GM21447 (cell line): ENCODE results near the gene SLC4A1.
"Not testable (repeated sequence)": the region's sequence is repeated elsewhere in the genome, so short reads cannot be mapped to it uniquely, and the experiment has no call there.

Experiments used
- ATAC-seq: cut with Tn5 transposase; IDR thresholded peaks from one replicate; pipeline ENCODE4 v1.9.1; 2021; ENCODE audit not compliant: unreplicated experiment

Gene SLC4A1

DNA sequence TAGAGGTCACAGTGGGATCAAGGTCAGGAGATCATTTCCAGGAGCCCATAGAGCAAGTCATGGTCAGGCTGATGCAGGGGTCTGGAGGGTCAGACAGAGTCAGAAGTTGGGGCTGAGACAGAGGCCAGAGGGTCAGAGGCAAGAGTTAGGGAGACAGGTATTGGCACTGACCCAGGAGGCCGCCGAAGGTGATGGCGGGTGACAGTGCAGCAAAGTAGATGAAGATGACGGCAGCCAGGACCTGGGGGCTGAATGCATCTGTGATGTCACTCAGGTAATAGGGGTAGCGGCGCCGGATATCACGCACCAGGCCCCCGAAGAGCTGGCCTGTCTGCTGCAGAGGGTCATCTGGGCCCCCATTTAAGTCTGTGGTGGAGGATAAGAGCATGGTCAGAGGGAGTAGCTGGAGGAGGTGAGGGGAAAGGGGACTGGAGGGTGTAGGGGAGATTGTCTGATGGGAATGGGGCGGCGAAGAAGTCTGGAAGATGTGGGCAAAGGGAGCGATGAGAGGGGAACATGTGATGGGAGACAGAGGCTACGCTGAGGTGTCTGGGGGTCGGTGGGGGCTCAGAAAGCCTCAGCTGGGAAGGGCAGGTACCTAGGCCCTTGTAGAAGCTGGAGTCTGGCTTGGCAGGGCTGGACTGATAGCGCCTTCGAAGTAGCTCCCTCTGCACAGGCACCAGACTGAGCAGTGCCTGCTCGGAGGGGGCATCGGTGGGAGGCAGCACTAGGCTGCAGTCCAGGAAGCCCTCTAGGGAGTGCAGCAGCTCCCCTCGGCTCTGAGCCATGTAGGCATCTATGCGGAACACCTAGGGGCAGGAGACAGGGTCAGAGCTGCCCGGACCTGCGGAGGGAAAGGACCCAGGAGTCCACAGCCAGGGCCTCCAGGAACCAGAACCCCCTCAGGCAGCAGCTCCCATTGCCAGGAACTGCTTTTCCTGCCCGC lies 9.8 kb downstream of the SLC4A1 start:
- ATAC-seq = no peak

DNA sequence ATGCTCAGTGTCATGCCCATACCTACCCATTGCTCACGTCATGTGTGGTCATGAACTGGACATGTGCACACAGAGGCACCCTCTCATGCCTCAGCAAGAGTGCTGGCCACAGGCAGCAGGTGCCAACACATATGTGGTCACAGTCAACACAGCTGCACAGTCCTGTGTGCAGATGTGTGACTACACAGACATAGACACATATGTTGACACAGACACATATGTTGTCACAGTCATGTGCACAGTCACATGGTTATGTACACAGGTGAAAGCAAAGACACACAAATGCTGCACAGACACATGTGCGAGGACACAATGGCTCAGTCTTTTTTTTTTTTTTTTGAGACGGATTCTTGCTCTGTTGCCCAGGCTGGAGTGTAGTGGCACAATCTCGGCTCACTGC lies 11.3 kb downstream of the SLC4A1 start:
- no peak for ATAC-seq

DNA sequence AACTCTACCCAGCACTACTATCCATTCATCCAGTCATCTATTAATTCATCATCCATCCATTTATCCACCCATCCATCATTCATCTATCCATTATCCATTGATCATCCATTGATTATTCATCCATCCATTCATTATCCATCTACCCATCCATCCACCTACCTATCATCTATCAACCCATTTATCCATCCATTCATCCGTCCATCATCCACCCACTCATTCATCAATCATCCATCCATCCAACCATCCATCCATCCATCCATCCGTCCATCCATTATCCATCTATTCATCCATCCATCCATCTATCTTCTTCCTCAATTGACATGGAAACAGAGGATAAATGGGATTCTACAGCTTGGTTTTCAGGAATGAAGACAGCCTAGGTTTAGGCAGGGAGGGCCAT lies 12.0 kb downstream of the SLC4A1 start:
- ATAC-seq = no peak

DNA sequence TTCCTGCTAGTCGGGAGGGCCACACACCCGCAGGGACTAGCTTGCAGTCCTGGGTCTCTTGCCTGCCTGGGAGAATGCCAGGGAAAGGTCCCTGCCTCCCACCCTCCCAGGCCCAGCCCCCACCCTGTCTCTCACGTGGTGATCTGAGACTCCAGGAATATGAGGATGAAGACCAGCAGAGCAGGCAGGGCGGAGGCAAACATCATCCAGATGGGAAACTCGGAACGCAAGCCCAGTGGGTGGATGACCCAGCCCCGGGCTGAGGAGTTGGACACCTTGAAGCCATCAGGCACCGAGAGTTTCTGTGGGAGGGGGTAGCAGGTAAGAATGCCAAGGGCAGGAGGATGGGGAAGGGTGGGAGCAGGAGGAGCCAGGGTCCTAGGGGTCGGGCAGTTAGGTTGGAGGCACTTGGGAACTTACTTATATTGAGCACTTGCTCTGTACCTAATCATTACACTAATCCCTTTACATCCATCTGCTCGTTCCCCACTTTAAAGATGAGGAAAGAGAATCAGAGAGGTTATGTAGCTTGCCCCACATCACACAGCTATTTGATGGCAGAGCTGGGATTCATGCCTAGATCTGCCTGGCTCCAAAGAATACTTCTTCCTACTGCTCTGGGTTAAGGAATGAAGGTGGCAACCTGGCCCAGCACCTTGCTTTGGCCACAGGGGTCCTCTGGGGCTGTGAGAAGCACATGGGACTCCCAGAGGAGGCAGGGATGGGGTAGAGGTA lies 13.4 kb downstream of the SLC4A1 start:
- no peak for ATAC-seq

DNA sequence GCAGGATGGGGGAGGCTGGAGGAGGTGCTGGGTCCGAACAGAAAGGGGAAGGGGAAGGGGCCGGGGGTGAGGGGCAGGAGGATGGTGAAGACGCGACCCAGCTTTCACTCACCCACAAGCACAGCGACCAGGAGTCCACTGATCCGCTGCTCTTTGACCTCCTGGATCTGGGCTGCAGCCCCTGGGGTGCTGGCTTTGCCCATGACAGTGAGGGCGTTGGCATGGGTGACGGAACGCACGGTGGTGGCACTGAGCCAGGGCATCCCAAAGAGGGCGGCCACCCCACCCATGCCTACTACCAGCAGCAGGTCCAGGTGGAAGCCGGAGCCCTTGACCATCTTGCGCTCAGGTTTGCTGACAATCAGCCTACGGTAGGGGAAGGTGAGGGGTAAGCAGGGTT lies 14.9 kb downstream of the SLC4A1 start:
- ATAC-seq = no peak

DNA sequence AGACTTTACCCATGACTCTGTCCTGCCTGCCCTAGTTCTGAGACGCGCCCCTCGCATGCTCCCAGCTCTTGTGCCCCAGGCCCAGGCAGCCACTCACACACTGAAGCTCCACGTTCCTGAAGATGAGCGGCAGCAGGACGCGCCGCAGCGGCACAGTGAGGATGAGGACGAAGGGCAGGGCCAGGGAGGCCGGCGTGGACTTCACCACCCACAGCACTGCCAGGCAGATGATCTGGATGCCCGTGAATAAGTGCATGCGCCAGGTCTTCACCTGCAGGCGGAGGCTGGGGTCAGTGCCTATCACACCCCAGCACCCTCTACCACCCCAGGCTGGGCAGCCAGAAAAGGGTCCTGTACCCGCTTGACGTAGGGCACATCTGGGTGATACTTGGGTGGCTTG lies 16.9 kb downstream of the SLC4A1 start:
- no peak for ATAC-seq

DNA sequence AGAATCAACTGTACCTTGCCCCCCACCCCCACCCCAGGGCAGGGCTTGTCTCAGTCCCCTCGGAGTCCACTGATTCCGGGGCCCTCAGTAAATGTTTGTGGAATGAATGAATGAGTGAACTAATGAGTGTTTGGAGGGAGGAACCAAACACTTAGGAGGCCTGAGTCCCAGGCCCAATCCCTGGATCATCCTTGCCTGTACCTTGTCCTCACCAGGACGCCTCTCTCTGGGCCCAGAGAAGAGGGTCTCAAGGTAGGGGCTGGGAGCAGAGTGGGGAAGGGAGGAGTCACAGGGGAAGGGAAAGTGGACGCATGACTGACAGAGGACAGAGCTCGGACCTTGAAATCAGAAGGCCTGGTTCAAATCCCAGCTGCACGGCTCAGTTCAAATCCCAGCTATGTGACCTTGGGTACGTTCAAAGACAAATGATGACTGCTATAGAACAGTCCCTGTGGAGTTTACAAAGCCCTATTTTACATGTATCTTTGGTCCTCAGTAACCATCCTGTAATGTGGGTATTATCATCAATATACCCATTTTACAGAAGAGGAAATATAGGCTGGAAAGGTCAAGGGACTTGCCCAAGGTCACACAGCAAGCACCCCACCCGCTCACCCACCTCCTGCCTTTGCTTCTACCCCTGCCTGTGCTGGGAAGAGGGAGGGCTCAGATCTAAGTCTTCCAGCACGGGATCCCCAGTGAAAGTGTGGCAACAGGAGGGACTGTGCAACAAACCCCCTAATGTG lies 18.3 kb downstream of the SLC4A1 start:
- ATAC-seq = no peak

DNA sequence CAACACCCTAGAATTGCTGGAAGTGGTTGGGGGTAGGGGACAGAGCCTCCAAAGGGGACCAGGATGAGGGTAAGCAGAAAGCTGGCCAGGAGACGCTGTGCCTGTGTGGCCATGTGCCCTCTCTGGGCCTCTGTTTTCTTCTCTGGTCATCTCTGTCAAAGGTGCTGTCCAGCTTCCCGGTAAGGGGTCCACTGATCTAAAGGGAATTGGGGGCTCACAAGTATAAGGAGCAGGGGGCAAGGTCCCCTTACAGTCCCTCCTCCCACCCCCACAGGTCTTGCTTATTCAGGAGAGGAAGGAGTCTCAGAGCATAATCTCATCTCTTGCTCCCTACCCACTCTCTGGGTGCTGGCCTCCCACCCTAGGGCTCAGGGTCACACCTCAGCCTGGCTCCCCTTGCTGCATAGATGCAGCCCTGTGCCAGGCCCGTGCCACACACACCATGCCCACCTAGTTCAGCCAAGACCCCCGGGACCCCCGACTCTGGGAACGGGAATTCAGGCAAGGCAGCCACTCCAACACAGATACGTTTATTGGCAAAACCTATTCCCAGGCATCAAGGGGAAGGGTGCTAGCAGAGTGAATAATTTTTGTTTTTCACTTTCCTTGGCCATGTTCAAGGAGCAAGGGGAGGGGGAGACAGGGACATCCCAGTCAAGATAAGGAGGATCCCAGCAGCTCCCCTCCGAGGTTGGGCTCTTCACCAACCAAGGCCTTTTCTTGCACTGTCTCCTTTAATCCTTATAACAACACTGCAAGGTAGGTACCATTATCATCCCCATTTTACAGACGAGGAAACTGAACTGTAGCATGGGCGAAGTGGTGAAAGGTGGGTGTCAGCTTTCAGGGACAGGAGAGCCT lies 19.8 kb downstream of the SLC4A1 start:
- ATAC-seq = no peak

DNA sequence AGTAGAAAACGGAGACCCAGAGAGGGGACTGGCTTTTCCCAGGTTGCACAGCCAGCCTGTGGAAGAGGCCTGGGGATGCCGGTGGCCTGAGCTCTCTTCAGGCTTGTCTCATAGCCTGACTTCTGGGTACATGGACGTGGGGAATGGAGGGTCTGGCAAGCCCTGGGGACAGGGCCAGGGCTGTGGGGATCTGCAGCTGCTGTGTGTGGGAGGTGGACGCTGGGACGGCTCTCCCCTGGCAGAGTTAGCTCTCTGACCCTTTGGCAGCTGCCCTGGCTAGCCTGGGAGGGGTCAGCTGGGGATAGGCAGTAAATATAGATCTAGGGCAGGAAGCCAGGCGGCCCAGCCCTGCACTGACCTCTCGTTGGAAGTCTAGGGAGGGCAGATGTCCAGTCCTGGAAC lies 20.5 kb downstream of the SLC4A1 start:
- ATAC-seq = no peak

DNA sequence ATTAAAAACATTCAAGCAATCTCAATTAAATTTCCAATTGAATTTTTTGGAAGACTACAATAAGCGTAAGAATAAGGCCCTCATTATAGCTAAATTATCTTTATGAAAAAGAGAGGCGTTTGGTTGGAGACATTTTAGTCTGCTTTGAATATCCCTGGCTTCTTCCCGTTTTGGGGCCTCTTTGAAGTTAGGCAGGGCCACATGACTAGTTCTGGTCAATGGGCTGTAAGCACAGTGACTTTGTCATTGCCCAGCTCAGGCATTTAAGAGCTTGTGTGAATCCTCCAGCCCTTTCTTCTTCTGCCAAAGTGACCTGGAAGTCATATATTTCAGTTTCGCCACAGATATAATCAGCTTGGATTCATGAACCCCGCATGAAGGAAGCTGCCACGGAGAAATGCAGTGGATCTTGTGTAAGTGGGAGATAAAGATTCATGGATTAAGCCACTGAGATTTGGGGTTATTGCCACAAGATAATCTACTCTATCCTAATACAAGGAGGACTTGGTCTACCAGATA lies 26.8 kb downstream of the SLC4A1 start:
- ATAC-seq = no peak

DNA sequence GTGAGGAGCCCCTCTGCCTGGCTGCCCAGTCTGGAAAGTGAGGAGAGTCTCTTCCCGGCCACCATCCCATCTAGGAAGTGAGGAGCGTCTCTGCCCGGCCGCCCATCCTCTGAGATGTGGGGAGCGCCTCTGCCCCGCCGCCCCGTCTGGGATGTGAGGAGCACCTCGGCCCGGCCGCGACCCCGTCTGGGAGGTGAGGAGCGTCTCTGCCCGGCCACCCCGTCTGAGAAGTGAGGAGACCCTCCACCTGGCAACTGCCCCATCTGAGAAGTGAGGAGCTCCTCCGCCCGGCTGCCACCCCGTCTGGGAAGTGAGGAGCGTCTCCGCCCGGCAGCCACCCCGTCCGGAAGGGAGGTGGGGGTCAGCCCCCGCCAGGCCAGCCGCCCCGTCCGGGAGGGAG lies 30.0 kb downstream of the SLC4A1 start:
- not testable (repeated sequence) for ATAC-seq

DNA sequence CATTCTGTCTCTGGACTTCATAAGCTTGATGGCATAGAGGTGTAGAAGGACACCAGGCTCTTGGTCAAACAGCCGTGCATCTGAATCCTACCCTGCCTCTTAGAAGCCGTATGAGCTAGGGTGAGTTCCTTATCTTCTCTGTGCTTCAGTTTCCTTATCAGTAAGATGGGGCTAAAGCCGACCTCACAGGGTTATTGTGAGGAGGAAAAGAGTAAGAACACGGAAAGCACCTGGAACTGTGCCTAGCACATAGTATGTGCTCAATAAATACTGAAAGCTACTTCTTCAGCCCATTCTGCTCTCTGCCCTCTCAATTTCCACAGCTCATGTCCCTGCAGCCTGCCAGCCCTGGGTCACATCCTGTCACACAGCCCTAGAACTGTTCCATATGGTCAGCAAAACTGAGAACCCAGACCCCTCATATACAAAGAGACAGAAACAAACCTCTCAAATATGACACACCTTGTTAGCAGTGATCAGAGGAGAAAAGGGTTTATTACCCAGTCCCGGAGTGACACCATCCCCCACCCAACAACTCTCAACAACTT lies 31.4 kb downstream of the SLC4A1 start:
- ATAC-seq = no peak

DNA sequence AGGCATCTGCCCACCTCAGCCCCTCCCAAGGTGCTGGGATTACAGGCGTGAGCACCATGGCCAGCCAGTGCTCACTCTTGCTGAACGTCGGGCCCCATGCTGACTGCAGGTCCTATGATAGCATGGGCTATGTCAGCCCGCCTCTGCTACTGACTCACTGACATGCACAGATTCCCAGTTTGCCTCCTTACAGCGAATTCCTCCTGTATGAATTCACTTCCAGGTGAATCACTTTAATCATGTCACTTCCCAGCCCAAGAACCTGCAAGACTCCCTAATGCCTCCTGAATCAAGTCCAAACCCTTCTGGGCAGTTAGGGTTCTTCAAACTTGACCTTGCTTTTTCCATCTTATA lies 32.4 kb downstream of the SLC4A1 start:
- no peak for ATAC-seq

DNA sequence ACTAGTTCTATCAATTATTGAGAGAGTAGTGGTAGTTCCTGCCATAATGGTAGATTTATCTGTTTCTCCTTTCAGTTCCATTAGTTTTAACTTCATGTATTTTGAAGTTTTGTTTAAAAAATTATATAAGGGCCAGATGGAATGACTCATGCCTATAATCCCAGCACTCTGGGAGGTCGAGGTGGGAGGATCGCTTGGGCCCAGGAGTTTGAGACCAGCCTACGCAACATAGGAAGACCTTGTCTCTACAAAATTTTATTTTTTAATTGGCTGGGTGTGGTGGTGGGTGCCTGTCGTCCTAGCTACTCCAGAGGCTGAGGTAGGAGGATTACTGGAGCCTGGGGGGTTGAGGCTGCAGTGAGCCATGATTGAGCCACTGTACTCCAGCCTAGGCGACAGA lies 34.4 kb downstream of the SLC4A1 start:
- no peak for ATAC-seq

DNA sequence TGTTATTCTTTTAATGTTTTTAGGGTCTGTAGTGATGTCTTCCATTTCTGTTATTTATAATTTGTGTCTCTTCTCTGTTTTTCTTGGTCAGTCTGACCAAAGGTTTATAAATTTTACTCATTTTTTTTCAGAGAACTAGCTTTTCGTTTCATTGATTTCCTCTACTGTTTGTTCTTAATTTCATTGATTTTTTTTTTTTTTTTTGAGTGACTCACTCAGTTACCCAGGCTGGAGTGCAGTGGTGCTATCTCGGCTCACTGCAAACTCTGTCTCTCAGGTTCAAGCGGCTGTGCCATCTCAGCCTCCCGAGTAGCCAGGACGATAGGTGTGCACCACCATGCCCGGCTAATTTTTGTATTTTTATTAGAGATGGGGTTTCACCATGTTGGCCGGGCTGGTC lies 35.9 kb downstream of the SLC4A1 start:
- no peak for ATAC-seq

DNA sequence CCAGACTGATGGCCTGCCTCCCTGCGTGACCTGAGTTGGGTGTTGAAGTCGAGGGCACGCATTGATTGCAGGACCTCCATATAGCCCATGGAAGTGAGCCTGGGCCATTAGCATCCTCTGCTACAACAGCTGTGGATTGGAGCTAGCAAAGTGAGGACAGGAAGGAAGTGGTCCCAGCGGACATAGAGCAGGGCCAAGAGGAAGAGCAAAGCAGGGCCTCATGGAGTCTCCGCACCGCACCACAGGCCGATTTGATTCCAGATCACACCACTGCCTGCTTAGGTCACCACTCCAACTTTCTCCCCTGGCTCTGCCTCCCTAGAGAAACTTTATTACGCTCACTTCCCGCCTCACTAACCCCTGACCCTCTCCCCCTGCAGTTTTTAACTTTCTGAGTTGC lies 37.8 kb downstream of the SLC4A1 start:
- no peak for ATAC-seq

DNA sequence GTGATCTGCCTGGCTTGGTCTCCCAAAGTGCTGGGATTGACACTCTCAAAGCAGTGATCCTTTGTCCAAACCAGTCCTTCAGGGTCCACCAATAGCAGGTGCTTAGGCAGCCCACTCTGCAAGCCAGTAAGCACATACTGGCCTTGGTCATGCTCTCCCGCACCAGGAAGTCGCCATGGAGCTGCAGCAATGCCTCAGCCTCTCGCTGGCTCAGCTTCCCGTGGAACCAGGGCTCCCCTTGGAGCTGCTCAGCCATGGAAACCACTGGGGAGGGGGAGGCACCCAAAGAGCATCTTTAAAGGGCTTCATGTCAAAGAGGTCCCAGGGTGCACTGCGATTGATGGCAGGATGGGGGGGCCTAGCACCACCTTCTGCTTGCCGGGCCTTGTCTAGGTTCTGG lies 38.8 kb downstream of the SLC4A1 start:
- ATAC-seq = no peak

DNA sequence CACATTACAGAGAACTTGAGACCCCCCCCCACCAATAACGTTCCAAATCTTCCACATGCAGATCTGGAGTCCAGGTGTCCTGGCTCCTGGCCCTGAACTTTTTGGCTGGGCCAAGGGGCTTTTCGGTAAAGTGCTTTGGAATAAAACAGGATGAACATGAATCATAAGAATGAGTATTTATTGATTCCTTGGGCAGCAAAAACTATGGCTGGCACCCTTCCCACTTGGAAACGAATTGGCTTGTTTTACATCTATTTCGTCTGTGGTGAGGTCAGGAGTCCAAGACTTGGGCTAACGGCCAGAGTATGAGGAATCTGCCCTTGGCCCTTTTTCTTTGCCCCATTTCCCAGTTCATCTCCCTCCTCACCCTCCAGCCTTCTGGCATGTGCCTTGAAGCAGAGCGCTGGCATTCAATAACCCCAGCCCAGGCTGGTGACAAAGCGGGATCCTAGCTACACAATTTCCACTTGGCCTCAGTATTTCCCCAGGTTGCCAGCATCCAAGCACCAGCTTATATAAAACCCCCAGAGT lies 44.3 kb downstream of the SLC4A1 start:
- no peak for ATAC-seq

DNA sequence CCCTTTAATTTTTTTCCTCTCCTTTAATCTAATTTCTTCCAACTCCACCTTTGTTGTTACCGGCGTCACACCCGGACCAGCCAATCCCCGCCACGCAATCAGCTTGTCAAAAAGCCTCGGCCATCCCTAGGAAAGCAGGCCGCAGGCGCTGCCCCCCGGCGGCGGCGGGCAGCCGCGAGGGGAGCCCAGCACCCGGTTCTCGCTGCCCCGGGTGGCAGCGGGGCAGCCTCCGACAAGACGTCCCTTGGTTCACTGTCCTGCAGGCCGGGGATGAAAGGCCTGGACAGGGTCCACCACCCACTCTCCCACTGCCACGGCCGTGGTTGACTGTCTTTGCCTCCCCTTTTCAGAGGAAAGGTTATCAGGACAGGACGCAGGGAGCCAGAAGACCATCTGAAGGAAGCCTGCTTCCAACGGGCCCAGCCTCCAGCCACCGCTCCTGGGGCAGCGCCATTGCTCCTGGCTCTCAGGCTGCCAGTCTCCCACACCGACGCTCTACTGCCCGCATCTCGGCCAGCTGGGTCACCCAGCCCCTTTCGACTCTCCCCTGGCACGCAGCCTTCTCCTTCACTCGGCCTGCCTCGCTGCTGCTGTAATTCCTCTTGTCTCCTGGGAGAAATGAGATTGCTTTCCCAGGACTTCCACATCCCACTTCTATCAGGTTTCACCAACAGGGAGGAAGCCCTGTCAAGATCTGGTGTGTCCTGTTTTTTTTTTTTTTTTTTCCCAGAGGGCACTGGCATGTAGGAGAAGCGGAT lies 45.6 kb downstream of the SLC4A1 start:
- no peak for ATAC-seq

DNA sequence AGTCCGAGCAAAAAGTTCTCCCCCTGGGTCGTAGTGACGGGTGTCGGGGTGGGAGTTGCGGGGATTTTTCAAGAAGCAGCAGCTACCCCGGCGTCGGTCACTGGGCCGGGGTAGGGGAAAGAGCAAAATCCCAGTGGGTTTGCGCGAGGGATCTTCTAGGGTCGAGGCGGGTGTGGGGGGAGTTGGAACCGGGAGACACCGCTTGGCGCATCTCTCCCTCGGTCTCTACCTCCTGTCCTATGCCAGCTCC lies 46.1 kb downstream of the SLC4A1 start:
- ATAC-seq = no peak
